Kidney (tissue), 14 donors: Measurements from ENCODE around the gene DISP3. TPM values are rescaled to one million over a fixed set of nuclear protein-coding genes. Genes with fewer than 3 reads are reported as not detected.

Source experiments
- DNase-seq, 5 donors: peaks; one replicate each; pipeline ENCODE4 v3.0.0-alpha.2; 2013 to 2020
- FAIRE-seq: peaks from 2 replicates; lab custom pipeline; 2012; peaks lifted over from hg19 to GRCh38; lab: Jason Lieb, UNC
- H3K27ac ChIP-seq, 2 donors: one replicate each; pipeline ENCODE4 v1.7.0; 2013; ENCODE audit warnings: low read depth in 2 of 2, low read length in 2 of 2, inconsistent platforms in 1 of 2
- H3K27me3 ChIP-seq: one replicate; pipeline ENCODE4 v1.7.1; 2013; ENCODE audit warnings: low read length, inconsistent platforms; ENCODE audit not compliant: control insufficient read depth, insufficient read depth
- H3K36me3 ChIP-seq, 3 donors: one replicate each; pipeline versions ENCODE4 v1.7.0 to v1.7.1; 2013; ENCODE audit warnings: low read length in 3 of 3, control low read depth in 1 of 3, inconsistent platforms in 1 of 3; ENCODE audit not compliant: insufficient read depth in 3 of 3, control insufficient read depth in 2 of 3
- H3K4me1 ChIP-seq, 3 donors: one replicate each; pipeline versions ENCODE4 v1.7.0 to v1.7.1; 2013; ENCODE audit warnings: low read length in 3 of 3, inconsistent platforms in 1 of 3, low read depth in 1 of 3; ENCODE audit not compliant: control insufficient read depth in 2 of 3, insufficient read depth in 2 of 3
- H3K4me3 ChIP-seq, 3 donors: one replicate each; pipeline versions ENCODE4 v1.7.0 to v1.8.1; 2013; ENCODE audit warnings: low read length in 3 of 3, control low read depth in 1 of 3, inconsistent platforms in 1 of 3
- H3K9ac ChIP-seq, 3 donors: one replicate each; pipeline versions ENCODE4 v1.7.0 to v1.7.1; 2013; ENCODE audit warnings: low read length in 3 of 3, control low read depth in 1 of 3, inconsistent platforms in 1 of 3
- H3K9me3 ChIP-seq, 3 donors: one replicate each; pipeline versions ENCODE4 v1.7.0 to v1.7.1; 2013; ENCODE audit warnings: low read length in 3 of 3, control low read depth in 1 of 3, inconsistent platforms in 1 of 3; ENCODE audit not compliant: control insufficient read depth in 2 of 3, insufficient read depth in 1 of 3
- intact Hi-C: fragments of 100-400 bp; cut with DNase I; formaldehyde crosslinking; loops from one replicate; pipeline ENCODE4 v1.11.1; 2022
- polyA plus RNA-seq: library from polyadenylated mRNA; stranded (reverse); fragments of 350-450 nt; fragmentation: Illumina TruSeq; extraction: RNeasy Lipid Tissue Mini Kit (QIAGEN cat#74804); gene quantifications from one replicate; pipeline ENCODE4 v1.2.3, GENCODE V29; 2014; ENCODE audit warnings: low read depth, low replicate concordance; ENCODE audit not compliant: insufficient read depth
- total RNA-seq: library from RNA; stranded (reverse); fragmentation: NEBNext Ultra II Directional; extraction: Animal tissue kit (Norgen Biotek cat#: 25700); gene quantifications from one replicate; pipeline ENCODE4 v1.2.1, GENCODE V29; 2021
- TF ChIP-seq, protein P1 (sequence below): IDR thresholded peaks from 3 replicates; pipeline ENCODE4 v1.5.1; 2012; ENCODE audit warnings: mild to moderate bottlenecking, moderate library complexity, borderline replicate concordance; ENCODE audit not compliant: insufficient read depth; ENCODE audit errors: extremely low read depth
- donor health status: control.
- donor health status: control.
- donor health status: control.
- donor health status: control.
- donor health status: control.
- donor health status: DM: yes; HTN: yes; CAD: no.
- donor health status: Normal renal cell carcinoma (clear cell type).

The DISP3 gene
- total and polyA plus RNA-seq, 2 donors from 2014 or later: 0.19 TPM; not detected in 1

DNA sequence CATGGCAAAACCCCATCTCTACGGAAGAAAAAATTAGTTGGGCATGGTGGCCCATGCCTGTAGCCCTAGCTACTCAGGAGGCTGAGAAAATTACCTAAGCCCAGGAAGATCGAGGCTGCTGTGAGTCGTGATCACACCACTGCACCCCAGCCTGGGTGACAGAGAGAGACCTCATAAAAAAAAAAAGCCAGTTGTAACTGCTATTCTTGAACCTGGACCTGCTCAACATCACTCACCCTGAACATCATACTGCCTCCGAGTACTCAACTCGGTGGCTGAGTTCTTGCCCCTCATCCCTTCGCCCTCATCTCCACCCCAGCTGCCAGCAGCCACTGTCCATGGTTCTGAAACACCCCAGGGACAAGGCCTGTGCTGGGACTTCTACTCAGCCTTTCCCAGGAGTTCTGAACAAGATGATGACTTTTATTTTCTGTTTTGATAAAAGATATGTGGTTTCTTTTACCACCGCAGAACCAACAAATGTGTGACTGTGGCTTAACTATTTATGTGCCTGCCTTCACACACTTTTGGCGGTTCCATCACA, 5.4 kb upstream of the DISP3 start:
- Histone ChIP-seq H3K27ac (no peak overlapping the region), H3K4me1 (no peaks in the 10 kb centered on the region), H3K9ac (no peak overlapping the region), H3K27me3 (no peaks in the 10 kb centered on the region), H3K9me3 (no peaks in the 10 kb centered on the region), H3K4me3 (no peak overlapping the region), H3K36me3 (no peaks in the 10 kb centered on the region)
- FAIRE-seq (no peak), DNase-seq (peak in 4 of 5 donors; percentile 77 to 86 (median 82))
- TF ChIP-seq, protein P1, sequence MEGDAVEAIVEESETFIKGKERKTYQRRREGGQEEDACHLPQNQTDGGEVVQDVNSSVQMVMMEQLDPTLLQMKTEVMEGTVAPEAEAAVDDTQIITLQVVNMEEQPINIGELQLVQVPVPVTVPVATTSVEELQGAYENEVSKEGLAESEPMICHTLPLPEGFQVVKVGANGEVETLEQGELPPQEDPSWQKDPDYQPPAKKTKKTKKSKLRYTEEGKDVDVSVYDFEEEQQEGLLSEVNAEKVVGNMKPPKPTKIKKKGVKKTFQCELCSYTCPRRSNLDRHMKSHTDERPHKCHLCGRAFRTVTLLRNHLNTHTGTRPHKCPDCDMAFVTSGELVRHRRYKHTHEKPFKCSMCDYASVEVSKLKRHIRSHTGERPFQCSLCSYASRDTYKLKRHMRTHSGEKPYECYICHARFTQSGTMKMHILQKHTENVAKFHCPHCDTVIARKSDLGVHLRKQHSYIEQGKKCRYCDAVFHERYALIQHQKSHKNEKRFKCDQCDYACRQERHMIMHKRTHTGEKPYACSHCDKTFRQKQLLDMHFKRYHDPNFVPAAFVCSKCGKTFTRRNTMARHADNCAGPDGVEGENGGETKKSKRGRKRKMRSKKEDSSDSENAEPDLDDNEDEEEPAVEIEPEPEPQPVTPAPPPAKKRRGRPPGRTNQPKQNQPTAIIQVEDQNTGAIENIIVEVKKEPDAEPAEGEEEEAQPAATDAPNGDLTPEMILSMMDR: no peak
- intact Hi-C loops: no loop called here

DNA sequence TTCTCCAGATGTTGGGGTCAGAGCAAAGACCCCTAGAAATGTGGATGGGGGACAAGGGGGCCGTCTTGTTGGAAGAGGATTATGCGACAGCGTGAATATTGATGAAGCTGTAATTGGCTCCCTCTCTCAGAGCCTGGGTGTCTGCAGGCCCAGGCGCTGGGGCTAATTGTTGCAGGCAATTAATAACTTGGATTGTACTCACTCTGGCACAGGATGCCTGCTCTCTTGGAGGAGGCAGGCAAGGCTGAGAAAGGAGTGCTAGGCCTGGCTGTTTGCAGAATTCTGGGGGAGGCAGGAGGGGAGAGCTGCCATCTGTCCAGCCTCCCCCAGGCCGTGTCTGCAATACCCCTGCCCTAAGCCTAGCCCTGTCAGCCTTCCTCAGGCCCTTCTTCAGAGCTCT, 4.1 kb upstream of the DISP3 start:
- intact Hi-C loops: no loop called here
- no peak overlapping the region for H3K4me3 ChIP-seq
- TF ChIP-seq, protein P1: no peak
- no peak overlapping the region for H3K9ac ChIP-seq
- no peak overlapping the region for H3K27ac ChIP-seq
- H3K4me1 ChIP-seq: no peaks in the 10 kb centered on the region
- no peaks in the 10 kb centered on the region for H3K27me3 ChIP-seq
- FAIRE-seq (no peak), DNase-seq (no peak)
- no peaks in the 10 kb centered on the region for H3K9me3 ChIP-seq
- H3K36me3 ChIP-seq: no peaks in the 10 kb centered on the region

DNA sequence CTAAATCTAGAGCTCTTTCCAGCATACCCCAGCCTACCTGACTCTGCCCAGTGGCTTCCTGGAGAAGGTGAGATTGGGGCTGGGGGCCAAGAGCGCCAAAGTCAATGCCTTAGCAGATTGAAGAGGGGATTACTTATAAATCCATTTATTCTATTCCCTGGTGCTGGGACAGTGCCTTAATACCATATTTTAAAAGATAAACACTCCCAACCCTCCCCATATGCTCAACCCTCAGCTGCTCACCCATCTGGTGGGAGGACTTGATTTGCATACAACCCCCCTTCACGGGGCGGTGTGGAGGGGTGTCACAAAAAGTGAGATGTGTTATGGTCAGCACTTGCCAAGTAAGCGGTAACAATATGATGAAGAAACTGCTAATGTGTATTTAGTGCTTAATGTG, 3.2 kb upstream of the DISP3 start:
- Histone ChIP-seq H3K4me1 (no peaks in the 10 kb centered on the region), H3K4me3 (no peak overlapping the region), H3K9me3 (no peaks in the 10 kb centered on the region), H3K27ac (no peak overlapping the region), H3K27me3 (no peaks in the 10 kb centered on the region), H3K36me3 (no peaks in the 10 kb centered on the region), H3K9ac (no peak overlapping the region)
- DNase-seq (no peak), FAIRE-seq (no peak)
- intact Hi-C loops: no loop called here
- TF ChIP-seq, protein P1: no peak

DNA sequence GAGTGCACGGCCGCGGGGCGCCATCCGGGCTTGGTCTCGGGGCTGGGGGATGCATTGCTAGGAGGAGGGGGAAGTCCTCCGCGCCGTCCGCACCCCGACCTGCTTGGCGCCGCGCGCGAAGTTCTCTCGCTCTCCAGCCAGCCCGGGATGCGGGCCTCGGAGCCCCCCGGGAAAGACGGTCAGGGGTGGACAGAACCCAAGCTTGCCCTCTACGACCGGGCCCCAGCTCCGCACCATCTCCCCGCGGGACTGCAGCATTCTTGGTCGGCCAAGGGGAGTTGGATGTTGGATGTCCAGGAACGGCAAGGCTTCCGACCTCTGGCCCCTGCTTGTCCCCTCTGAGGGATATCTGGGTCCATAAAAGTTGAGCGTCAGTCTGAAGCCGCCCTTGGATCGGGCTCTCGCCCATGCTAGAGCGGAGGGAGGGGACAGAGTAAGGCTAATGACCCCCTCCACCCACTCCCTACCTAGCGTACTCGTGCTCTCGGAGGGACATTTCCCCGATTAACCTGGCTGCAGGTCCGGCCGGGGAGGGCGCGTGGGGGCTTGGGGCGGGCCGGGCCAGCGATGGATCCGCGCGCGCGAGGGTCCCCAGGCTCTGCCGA, 522 bp downstream of the DISP3 start:
- no peak for FAIRE-seq
- H3K9ac ChIP-seq: no peak overlapping the region
- H3K27ac ChIP-seq: no peak overlapping the region
- peak overlapping the region in 2 of 3 donors; percentile 13 to 41 for H3K4me3 ChIP-seq
- H3K36me3 ChIP-seq: no peaks in the 10 kb centered on the region
- H3K27me3 ChIP-seq: no peaks in the 10 kb centered on the region
- peak in 2 of 5 donors; percentile 7 to 61 for DNase-seq
- no peaks in the 10 kb centered on the region for H3K9me3 ChIP-seq
- TF ChIP-seq, protein P1: no peak
- H3K4me1 ChIP-seq: no peaks in the 10 kb centered on the region
- intact Hi-C loops: no loop called here
